GM12872 (cell line): Measurements from ENCODE around the gene KYNU.

Source experiments
- TF ChIP-seq, protein P1 (sequence below): IDR thresholded peaks from 3 replicates; pipeline ENCODE4 v1.5.1; 2011; ENCODE audit warnings: low read depth, mild to moderate bottlenecking, low read length, moderate library complexity; ENCODE audit not compliant: insufficient read depth

Gene KYNU

DNA sequence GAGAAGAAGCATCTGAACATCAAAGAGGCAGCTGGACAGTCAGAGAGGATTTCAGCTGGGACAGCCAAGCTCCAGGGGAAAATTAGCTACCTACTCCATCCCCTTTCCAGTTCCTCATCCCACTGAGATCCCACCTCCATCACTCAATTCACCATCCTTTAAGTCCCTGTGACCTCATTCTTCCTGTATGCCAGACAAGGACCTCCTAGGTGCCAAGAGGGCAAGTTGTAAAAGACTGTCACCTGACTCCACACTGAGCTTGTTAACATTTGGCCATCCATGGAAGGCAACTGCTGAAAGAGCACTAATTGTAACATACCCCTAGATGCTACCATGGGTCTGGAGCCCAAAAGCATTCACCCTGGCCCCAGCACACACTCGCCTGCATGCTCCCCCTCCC, 97.8 kb downstream of the KYNU start:
- TF ChIP-seq, protein P1, sequence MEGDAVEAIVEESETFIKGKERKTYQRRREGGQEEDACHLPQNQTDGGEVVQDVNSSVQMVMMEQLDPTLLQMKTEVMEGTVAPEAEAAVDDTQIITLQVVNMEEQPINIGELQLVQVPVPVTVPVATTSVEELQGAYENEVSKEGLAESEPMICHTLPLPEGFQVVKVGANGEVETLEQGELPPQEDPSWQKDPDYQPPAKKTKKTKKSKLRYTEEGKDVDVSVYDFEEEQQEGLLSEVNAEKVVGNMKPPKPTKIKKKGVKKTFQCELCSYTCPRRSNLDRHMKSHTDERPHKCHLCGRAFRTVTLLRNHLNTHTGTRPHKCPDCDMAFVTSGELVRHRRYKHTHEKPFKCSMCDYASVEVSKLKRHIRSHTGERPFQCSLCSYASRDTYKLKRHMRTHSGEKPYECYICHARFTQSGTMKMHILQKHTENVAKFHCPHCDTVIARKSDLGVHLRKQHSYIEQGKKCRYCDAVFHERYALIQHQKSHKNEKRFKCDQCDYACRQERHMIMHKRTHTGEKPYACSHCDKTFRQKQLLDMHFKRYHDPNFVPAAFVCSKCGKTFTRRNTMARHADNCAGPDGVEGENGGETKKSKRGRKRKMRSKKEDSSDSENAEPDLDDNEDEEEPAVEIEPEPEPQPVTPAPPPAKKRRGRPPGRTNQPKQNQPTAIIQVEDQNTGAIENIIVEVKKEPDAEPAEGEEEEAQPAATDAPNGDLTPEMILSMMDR: no peak

DNA sequence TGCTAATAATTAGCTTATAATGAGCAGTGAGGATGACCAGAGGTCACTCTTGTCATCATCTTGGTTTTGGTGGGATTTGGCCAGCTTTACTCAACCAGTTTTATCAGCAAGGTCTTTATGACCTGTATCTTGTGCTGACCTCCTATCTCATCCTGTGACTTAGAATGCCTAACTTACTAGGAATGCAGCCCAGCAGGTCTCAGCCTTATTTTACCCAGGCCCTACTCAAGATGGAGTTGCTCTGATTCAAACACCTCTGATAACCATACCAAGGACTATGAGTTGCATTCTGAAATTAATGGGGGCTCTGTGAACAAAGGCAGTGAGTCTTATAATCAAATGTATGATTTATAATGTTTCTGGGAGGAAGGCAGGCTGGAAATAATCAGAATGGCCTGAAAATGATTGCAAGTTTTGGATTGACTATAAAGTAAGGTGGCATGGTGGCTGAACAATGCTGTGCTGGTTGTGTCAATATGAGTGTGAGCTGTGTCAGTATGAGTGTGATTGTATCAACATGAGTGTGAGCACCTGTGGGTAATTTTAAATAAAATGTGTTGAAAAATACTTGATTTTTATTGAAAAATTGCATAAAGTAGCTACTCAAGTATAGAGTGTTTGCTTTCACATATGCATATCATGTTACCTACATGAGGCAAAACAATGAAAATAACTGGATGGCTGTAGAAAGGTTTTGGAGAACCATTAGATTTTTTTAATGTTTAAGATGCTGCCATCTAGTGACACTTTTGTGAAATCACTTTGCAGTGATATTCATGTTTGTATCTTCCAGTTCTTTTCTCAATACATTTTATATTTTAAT, 103.0 kb downstream of the KYNU start:
- TF ChIP-seq, protein P1: peak; percentile 33; the same call in 1 of the 3 replicates

DNA sequence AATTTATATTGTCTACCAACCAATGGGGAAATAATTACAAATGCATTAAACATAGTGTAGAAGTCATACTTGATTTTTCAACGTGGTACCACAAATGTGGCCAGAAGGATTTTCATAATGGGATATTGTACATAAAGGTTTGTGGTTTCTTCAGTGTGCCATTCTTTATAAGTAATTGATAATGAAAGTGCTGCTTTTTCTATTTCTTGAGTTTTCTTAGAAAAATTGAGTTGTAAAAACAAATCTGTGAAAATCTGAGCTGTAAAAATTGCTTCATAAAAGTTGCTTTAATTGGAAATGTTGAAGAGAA, 103.6 kb downstream of the KYNU start:
- TF ChIP-seq, protein P1: no peak

GRCh38 chr2:142981756-142982155, 104.3 kb downstream of the KYNU start:
- TF ChIP-seq, protein P1: no peak

GRCh38 chr2:142983174-142983573, 105.7 kb downstream of the KYNU start:
- TF ChIP-seq, protein P1: no peak

GRCh38 chr2:142984657-142985056, 107.2 kb downstream of the KYNU start:
- TF ChIP-seq, protein P1: no peak

DNA sequence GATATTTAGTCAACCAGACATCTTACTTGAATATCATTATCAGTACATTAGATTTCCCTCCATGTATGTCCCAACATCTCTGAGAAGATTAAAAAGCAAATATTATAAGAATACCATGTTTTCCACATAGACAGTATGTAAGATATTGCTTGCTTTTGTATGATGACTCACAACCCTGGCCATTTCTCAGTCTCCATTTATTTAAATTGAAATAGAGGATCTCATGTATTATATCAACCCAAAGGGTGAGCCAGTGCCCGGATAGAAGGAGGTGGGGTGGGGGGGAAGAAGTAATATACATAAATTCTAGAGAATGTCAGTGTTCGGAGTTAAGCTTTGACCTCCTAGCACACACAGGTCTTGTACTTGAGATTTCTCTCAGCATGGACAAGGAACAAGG, 109.6 kb downstream of the KYNU start:
- TF ChIP-seq, protein P1: no peak
